Nephron (organoid): ENCODE data around the gene SNRPD2.
"Not testable (repeated sequence)": the region's sequence is repeated elsewhere in the genome, so short reads cannot be mapped to it uniquely, and the experiment has no call there.

Source experiments
- H3K27ac Mint-ChIP-seq, 3 experiments: 2 replicates each; pipeline ENCODE4 v1.8.0; 2020; ENCODE audit warnings: mixed read lengths in 3 of 3, mild to moderate bottlenecking in 2 of 3, moderate library complexity in 1 of 3
- H3K27me3 Mint-ChIP-seq: 2 replicates; pipeline ENCODE4 v1.8.0; 2021; ENCODE audit warnings: low read depth, mild to moderate bottlenecking, moderate library complexity, mixed read lengths
- H3K36me3 Mint-ChIP-seq: 2 replicates; pipeline ENCODE4 v1.8.0; 2020; ENCODE audit warnings: low read depth, mixed read lengths
- H3K4me1 Mint-ChIP-seq: 2 replicates; pipeline ENCODE4 v1.8.0; 2020; ENCODE audit warnings: mixed read lengths
- H3K4me3 Mint-ChIP-seq, 3 experiments: 2 replicates each; pipeline ENCODE4 v1.8.0; 2020; ENCODE audit warnings: mild to moderate bottlenecking in 3 of 3, mixed read lengths in 3 of 3, moderate library complexity in 2 of 3
- H3K9me3 Mint-ChIP-seq: 2 replicates; pipeline ENCODE4 v1.8.0; 2020; ENCODE audit warnings: mixed read lengths
- CTCF ChIP-seq, 3 experiments: fragments of 200-600 bp; sonication (generic); IDR thresholded peaks; one replicate each; pipeline ENCODE4 v1.5.0; 2021; ENCODE audit warnings: antibody characterized with exemption in 3 of 3; ENCODE audit not compliant: unreplicated experiment in 3 of 3

SNRPD2 gene

GRCh38 chr19:45687599-45687998, 4.2 kb downstream of the SNRPD2 start:
- H3K9me3 Mint-ChIP-seq, result no peaks in the 10 kb centered on the region
- peaks cover 10% of the 10 kb centered on the region for H3K4me1 Mint-ChIP-seq
- H3K27me3 Mint-ChIP-seq, result no peaks in the 10 kb centered on the region
- H3K36me3 Mint-ChIP-seq, result peaks cover 41% of the 10 kb centered on the region
- H3K4me3 Mint-ChIP-seq, result no peak overlapping the region
- no peak overlapping the region for H3K27ac Mint-ChIP-seq
- TF ChIP-seq CTCF (IDR thresholded peaks at IDR 0.05; ENCODE audit: unreplicated experiment in 3 of 3), result no peak

DNA sequence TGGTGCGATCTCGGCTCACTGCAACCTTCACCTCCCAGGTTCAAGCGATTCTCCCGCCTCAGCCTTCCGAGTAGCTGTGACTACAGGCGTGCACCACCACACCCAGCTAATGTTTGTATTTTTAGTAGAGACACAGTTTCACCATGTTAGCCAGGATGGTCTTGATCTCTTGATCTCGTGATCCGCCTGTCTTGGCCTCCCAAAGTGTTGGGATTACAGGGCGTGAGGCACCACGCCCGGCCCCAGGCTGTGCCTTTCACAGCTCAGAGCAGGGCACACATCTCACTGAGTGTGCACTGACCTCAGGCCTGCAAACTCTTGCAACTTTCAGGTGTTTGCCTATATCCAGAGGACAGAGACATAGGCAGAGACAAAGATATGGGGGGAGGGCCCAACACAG, 6.7 kb downstream of the SNRPD2 start:
- H3K36me3 Mint-ChIP-seq, result peaks cover 41% of the 10 kb centered on the region
- H3K9me3 Mint-ChIP-seq, H3K4me3 Mint-ChIP-seq, H3K27ac Mint-ChIP-seq, H3K4me1 Mint-ChIP-seq, H3K27me3 Mint-ChIP-seq: not testable (repeated sequence)

DNA sequence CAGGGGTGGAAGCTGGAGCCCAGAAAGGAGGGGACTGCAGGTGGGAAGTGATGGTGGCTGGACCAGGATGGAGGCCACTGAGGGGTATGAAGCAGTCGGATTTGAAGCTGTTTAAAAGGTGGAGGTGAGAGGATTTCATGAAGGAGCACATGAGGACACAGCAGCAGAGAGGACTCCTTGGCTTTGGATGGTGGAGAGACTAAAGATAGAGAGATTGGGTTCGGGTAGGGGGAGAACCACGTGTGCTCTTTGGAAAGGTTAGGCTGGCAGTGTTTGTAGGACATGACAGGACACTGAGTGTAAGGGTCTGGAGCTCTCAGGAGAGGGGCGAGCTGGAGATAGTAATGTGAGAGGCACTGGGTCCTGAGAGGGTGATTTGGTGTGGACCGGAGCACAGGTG, 8.8 kb downstream of the SNRPD2 start:
- H3K27me3 Mint-ChIP-seq, result peaks cover 28% of the 10 kb centered on the region
- peaks cover 30% of the 10 kb centered on the region for H3K36me3 Mint-ChIP-seq
- H3K4me1 Mint-ChIP-seq, result no peaks in the 10 kb centered on the region
- H3K9me3 Mint-ChIP-seq, result no peaks in the 10 kb centered on the region
- H3K27ac Mint-ChIP-seq, result no peak overlapping the region
- H3K4me3 Mint-ChIP-seq, result peak overlapping the region in 1 of 3 experiments; percentile 47
- no peak for TF ChIP-seq CTCF (IDR thresholded peaks at IDR 0.05; ENCODE audit: unreplicated experiment in 3 of 3)

DNA sequence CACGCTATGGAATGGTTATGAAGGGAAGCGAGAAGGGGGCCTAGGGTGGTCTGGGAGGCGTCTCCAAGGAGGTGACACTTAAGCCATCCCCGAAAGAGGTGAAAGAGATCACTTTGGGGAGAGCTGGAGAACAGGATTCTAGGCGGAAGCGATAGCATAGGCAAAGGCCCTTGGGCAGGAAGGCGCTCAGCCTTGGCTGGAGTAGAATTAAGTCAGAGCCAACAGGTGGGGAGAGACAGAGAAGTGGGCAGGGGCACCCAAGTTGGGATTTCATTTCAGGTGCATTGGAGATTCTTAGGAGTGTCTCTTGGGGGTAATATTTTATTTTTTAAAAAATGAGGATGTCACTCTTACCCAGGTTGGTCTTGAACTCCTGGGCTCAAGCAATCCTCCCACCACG, 9.6 kb downstream of the SNRPD2 start:
- peaks cover 35% of the 10 kb centered on the region for H3K27me3 Mint-ChIP-seq
- no peak overlapping the region for H3K4me3 Mint-ChIP-seq
- H3K4me1 Mint-ChIP-seq, result no peaks in the 10 kb centered on the region
- H3K9me3 Mint-ChIP-seq, result no peaks in the 10 kb centered on the region
- no peak for TF ChIP-seq CTCF (IDR thresholded peaks at IDR 0.05; ENCODE audit: unreplicated experiment in 3 of 3)
- H3K36me3 Mint-ChIP-seq, result peaks cover 25% of the 10 kb centered on the region
- H3K27ac Mint-ChIP-seq, result peak overlapping the region in 1 of 3 experiments; percentile 19

DNA sequence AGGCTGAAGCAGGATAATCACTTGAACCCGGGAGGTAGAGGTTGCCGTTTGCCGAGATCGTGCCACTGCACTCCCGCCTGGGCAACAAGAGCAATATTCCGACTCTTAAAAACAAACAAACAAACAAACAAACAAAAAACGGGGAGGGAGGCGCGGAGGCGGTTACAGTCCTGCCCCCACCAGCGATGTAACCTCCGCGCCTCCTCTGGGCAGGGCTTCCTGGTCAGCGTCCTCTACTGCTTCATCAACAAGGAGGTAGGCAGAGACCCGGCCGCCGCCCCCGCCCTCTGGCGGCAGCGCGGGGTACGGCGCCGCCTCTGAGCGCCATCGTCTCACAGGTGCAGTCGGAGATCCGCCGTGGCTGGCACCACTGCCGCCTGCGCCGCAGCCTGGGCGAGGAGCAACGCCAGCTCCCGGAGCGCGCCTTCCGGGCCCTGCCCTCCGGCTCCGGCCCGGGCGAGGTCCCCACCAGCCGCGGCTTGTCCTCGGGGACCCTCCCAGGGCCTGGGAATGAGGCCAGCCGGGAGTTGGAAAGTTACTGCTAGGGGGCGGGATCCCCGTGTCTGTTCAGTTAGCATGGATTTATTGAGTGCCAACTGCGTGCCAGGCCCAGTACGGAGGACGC, 10.2 kb downstream of the SNRPD2 start:
- Mint-ChIP-seq H3K4me1 (no peaks in the 10 kb centered on the region), H3K27me3 (peaks cover 40% of the 10 kb centered on the region), H3K9me3 (no peaks in the 10 kb centered on the region), H3K4me3 (peak overlapping the region; percentile 71 to 80 (median 72)), H3K27ac (peak overlapping the region in 1 of 3 experiments; percentile 61), H3K36me3 (peaks cover 20% of the 10 kb centered on the region)
- TF ChIP-seq CTCF (IDR thresholded peaks at IDR 0.05; ENCODE audit: unreplicated experiment in 3 of 3), result peak; percentile 97 to 98 (median 98)

DNA sequence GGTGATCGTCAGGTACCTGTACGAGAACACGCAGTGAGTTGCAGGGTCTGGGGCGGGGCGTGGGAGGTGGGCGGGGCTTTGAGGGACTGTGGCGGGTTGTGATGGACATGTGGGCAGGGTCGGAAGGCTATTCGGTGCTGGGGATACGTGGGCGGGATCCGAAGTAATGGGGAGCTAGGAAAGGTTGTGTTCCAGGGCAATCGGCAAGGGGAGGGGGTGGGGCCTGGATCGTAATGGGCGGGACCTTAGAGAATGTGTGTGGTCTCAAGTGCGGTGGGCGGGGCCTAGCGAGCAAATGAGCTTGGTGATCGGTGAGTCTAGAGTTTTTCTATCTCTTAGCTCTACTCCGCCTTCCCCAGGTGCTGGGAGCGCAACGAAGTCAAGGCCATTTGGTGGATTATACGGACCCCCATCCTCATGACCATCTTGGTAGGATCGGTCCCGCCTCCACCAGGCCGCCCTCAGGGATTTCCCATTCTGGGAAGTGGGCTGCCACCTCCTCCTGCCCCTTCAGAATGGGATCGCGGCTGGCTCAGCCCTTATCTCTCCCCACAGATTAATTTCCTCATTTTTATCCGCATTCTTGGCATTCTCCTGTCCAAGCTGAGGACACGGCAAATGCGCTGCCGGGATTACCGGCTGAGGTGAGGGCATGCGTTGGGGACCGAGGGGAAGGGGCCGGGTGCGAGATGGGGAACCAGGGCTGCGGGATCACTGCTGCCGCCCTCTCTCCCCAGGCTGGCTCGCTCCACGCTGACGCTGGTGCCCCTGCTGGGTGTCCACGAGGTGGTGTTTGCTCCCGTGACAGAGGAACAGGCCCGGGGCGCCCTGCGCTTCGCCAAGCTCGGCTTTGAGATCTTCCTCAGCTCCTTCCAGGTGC, 14.2 kb downstream of the SNRPD2 start:
- Mint-ChIP-seq H3K27ac (peak overlapping the region in 1 of 3 experiments; percentile 49), H3K4me1 (no peaks in the 10 kb centered on the region), H3K4me3 (peak overlapping the region; percentile 79 to 81 (median 80)), H3K36me3 (no peaks in the 10 kb centered on the region), H3K27me3 (peaks cover 75% of the 10 kb centered on the region), H3K9me3 (no peaks in the 10 kb centered on the region)
- TF ChIP-seq CTCF (IDR thresholded peaks at IDR 0.05; ENCODE audit: unreplicated experiment in 3 of 3), result peak in 2 of 3 experiments; percentile 13 to 30
